ENCODE data around the gene PGA4.
"Not testable (repeated sequence)": the region's sequence is repeated elsewhere in the genome, so short reads cannot be mapped to it uniquely, and the experiment has no call there.

DNA sequence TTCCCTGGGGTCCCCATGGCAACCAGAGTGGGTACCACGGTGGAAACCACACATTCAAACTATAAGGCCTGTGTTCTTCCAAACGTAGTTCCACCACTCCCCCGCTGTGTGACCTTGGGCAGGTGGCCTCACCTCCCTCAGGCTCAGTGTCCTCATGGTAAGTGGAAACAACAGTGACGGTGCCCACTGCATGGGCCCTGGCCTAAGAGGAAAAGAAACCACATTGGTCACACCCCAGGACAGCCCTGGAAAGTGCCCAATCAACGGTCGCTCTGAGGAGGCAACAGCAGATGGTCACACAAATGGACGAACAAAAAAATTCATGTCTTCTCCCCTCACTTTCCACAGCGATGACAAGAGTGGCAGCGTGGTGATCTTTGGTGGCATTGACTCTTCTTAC is 25.9 kb downstream of the PGA4 start:
- TF ChIP-seq POLR2A (IDR thresholded peaks at IDR 0.05; ENCODE audit: low read length); GATA1 (IDR thresholded peaks at IDR 0.05; ENCODE audit: low read depth, low read length): not testable (repeated sequence)

Measured in erythroblast (primary cell).